Stimulated activated CD8-positive, alpha-beta memory T cell treated with anti-CD3 and anti-CD28 coated beads, Interleukin-15, amount 100 ng/mL, for 4 hours (primary cell): ENCODE data around the gene CALR.
"Not testable (repeated sequence)": the region's sequence is repeated elsewhere in the genome, so short reads cannot be mapped to it uniquely, and the experiment has no call there.

ENCODE experiments used
- DNase-seq, 2 donors: peaks; one replicate each; pipeline ENCODE4 v3.0.0-alpha.2; 2020; ENCODE audit warnings: low read depth in 2 of 2

CALR gene

DNA sequence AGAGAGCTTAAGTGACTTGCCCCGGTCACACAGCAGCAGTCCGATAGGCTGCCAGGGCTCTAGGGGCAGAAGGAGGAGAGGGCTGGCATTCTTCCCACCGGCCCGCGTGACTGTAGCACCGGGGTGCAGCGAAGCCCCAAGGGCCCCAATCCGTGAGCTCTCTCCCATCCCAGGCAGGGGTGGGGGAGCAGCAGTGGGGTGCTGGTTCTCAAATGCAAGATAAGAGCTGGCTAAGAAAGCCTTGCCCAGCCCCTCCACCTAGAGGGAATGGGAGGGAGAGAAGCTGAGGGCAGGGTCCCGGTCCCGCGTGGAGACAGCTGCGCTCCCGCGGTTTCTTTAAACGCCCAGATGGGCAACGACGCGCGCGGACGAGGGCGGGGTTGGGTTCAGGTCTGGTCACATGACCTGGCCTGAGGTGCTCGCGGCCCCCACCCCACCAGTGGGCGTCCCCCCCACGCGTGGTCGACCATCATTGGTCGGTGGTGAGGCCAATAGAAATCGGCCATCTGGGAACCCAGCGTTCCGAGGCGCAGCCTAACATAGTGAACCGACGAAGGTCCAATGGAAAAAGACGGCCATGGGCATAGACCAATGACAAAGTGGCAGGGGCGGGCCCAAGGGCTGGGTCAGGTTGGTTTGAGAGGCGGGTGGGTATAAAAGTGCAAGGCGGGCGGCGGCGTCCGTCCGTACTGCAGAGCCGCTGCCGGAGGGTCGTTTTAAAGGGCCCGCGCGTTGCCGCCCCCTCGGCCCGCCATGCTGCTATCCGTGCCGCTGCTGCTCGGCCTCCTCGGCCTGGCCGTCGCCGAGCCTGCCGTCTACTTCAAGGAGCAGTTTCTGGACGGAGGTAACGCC is at the start of gene CALR:
Gene CALR (plus strand): TSS at position 683 of the 852 bp plus-strand sequence. CDS start 71 bp downstream, at position 754.
- DNase-seq = peak; percentile 98 to 99

- DNase-seq = not testable (repeated sequence)
These were observed 48.1 kb upstream of the CALR start for GRCh38 chr19:12890299-12890786.

DNA sequence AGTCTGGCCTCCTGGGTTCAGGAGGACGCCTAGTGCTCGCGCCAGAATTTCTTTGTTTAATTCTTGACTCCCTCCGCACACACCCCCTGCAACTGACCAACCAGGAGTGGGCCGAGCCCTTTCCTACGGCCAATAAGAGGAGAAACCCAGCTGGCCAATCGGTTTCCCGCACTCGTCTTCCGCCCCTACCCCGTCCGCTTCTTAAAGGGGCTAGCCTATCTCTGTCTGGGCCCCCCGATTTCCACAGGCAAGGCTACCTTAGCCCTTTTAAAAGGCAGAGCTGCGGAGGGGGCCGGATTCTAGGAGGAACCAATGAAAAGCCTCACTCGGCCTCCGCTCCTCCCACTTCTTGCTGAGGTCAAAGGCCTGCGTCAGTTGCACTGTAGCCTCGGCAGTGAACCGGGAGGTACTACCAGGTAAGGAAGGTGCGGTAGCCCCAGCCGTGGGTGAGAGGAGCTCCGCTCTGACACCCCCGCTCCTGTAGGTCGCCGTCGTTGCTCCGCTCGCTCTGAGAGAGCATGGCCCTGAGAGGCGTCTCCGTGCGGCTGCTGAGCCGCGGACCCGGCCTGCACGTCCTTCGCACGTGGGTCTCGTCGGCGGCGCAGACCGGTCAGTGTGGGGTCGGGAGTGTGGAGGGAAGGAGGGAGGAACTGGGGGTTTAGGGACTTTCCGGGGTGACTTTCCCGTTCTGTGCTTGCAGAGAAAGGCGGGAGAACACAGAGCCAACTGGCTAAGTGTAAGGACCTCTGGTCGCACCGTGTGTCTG is 47.4 kb upstream of the CALR start, which contains the start of gene GCDH:
Gene GCDH (plus strand): TSS at position 374 of the 766 bp plus-strand sequence. CDS start 145 bp downstream, at position 519.
- DNase-seq = peak; percentile 90 to 96

- no peak for DNase-seq
These were observed 46.8 kb upstream of the CALR start for GRCh38 chr19:12891553-12892021.

DNA sequence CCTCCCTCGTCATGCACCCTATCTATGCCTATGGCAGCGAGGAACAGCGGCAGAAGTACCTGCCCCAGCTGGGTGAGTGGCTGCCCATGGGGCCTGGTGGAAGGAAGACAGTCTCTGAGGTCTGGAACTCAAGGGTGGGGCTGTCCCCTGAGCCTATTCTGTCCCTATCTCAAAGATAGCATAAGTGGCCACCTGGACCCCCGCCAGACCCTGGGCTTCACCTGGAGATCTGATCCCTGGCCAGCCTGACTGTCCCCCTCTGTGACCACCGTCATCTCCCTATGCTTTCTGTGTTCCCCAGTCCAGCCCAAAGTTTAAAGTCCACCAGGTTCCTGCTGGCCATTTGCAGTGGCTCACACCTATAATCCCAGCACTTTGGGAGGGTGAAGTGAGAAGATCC is 44.8 kb upstream of the CALR start:
- no peak for DNase-seq

GRCh38 chr19:12896460-12896859 is 41.9 kb upstream of the CALR start:
- DNase-seq = no peak

GRCh38 chr19:12899891-12900518 is 38.4 kb upstream of the CALR start:
- no peak for DNase-seq

GRCh38 chr19:12907166-12907565 is 31.2 kb upstream of the CALR start:
- no peak for DNase-seq

DNA sequence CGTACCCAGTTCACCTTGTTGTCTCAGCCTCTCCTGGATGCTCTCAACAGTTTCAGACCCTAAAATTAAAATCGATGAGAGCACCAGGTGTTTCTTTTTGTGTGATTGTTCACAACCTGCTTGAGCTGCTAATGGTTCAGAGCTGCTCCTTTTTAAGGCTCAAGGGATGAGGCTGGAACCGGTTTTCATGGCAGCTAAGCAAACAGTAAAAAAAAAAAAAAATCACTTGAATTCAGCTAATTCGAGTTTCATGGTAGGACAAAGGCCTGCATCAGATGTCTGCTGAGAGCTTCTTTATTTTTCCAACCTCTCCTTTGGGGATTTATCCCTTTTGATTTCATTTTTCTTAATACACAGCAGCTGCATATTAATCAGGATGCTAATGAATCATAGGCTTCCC is 25.8 kb upstream of the CALR start:
- DNase-seq = no peak

DNA sequence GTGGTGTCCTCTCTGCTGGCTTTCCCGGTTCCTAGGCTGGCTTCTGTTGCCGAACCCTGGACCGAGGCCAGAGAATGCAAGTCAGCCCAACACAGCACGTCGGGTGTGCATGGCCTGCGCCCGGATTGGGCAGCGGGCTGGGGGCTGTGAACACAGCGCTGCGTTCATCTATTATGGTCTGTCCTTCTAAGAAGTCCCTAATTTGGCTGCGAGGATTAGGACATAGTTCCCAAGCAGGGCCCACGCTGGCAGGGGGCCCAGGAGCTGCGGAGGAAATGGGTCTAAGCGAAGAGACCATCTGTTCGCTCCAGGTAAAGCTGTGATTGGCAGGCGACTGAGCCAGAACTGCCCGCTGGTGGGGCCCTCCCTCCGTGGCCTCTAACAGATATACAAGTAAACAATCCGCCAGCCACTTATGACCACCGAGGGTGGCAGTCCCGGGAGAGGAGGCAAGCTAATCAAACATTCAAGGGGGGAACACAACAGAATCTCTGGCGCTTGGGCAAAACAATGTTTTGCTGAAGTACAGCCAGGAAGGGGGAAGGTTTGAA is 25.3 kb upstream of the CALR start:
- DNase-seq = no peak

DNA sequence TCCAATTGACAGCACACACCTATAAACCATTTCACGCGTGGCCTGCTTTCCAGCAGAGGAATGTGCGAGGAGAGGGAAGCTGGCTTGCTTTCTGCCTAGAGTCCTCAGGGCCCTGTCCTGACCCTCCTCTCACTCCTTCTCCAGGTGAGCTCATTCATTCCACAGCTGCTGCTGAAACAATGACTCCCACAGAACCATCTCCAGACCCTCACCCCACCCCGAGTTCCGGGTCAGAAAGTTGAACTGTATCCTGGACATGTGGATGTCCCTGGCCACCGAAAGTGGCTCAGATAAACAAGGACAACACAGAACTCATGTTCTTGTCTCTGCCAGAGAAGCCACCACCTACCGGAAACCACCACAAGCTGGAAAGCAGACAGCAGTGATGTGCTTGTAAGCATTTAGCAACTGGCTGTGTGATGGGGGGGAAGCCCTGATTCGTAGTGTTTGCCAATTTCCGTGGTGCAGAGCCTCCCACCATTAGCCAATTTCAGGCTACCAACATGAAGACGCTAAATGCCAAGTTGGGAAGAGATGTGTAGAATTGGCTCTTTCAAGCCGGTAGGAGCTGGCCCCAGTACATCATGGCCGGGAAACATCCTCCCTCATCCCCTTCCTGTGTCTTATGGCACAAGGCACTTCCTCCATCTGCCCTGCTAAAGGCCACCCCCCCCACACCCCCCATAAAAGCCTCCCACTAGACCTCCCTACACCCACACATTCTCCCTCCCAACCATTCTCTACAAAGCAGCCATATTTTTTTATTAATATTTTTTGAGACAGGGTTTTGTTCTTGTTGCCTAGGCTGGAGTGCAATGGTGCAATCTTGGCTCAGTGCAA is 24.3 kb upstream of the CALR start:
- DNase-seq = peak in 1 of 2 donors; percentile 25

DNA sequence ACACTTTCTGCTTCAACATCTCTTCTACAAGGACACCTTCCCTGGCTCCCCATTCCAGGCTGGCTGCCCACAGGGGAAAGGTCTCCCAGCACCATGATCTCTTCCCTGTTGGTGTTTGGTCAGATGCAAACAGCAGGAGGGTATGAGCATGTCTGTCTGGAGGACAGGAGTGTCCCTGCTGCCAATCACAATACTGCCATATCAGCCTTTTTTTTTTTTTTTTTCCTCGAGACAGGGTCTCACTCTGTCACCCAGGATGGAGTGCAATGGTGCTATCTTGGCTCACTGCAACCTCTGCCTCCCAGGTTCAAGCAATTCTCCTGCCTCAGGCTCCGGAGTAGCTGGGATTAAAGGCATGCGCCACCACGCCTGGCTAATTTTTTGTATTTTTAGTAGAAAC is 22.5 kb upstream of the CALR start:
- DNase-seq = not testable (repeated sequence)

- no peak for DNase-seq
These were observed 20.2 kb upstream of the CALR start for GRCh38 chr19:12918253-12918652.

- DNase-seq = no peak
These were observed 17.4 kb upstream of the CALR start for GRCh38 chr19:12921047-12921446.

DNA sequence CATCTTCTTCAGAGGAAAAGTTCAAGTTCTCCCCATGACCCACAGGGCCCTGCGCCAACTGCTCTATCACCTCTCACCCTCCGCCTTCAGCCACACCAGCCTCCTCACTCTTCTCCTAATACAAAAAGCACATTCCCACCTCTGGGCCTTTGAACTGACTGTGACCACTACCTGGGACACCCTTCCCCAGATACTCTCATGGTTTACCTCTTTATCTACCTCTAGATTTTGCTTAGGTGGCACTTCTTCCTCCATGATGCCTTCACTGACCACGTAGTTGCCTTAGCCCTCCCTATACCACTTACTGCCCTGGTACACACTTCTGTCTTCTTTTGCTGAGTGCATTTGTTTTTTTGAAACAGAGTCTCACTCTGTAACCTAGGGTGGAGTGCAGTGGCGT is 15.4 kb upstream of the CALR start:
- DNase-seq = no peak

DNA sequence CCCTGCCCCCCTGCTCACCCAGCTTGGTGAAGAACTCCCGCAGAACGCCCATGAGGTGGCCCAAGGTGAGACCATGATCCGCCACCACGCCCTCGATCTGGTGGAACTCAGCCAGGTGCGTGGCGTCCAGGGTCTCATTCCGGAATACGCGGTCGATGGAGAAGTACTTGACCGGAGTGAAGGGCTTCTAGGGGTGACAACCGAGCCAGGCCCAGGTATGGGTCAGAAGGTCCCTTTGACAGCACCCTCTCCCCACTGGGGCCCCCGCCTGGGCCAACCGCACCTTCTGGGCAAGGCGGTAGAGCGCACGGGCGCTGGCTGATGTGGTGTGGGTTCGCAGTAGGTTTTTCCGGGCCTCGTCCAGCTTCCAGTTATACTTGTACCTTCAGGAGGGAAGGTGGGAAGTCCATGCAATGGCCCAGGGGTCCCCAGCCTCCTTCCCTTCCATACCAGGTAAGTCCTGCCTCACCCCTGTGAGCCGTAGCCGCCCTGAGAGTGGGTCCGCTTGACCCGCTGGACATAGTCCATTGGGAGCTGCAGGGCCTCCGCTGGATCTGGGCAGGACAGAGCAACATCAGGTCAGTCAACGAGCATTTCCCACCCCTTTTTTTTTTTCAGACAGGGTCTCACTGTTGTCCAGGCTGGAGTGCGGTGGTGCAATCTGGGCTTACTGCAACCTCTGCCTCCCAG is 13.6 kb upstream of the CALR start:
- no peak for DNase-seq

- no peak for DNase-seq
These were observed 8.3 kb upstream of the CALR start for GRCh38 chr19:12930002-12930645.

- DNase-seq = no peak
These were observed 5.8 kb upstream of the CALR start for GRCh38 chr19:12932392-12933286.
